ENCODE results near the gene LAMC1.

DNA sequence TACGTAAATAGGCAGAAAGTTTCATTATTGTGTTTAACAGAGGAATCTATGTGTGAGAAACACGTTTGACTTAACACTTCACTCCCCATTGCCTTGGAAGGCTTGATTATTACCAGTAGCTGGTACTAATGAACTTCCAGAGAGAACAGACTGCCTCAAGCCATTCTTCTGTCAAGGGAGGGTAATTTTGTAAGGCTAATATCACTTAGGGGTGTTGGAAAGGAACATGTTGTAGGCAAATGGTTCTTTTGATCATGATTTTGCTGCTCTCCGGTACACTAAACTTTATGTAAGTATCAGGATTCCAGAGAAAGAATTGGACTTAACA lies 1.8 kb downstream of the LAMC1 start:
- TF ChIP-seq, protein P1, sequence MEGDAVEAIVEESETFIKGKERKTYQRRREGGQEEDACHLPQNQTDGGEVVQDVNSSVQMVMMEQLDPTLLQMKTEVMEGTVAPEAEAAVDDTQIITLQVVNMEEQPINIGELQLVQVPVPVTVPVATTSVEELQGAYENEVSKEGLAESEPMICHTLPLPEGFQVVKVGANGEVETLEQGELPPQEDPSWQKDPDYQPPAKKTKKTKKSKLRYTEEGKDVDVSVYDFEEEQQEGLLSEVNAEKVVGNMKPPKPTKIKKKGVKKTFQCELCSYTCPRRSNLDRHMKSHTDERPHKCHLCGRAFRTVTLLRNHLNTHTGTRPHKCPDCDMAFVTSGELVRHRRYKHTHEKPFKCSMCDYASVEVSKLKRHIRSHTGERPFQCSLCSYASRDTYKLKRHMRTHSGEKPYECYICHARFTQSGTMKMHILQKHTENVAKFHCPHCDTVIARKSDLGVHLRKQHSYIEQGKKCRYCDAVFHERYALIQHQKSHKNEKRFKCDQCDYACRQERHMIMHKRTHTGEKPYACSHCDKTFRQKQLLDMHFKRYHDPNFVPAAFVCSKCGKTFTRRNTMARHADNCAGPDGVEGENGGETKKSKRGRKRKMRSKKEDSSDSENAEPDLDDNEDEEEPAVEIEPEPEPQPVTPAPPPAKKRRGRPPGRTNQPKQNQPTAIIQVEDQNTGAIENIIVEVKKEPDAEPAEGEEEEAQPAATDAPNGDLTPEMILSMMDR (conservative IDR thresholded peaks at IDR 0.05), result no peak
- no peak for TF ChIP-seq ZFX (IDR thresholded peaks at IDR 0.05)
